Neural cell (in vitro differentiated cells): ENCODE measurements around the gene LGR5. TPM values are rescaled to one million over a fixed set of nuclear protein-coding genes. Genes with fewer than 3 reads are reported as not detected.

Experiments
- H2AFZ ChIP-seq: fragments of 200-600, 300-800 bp; sonication (generic), shearing (Covaris generic); 2 replicates; pipeline ENCODE4 v1.6.0; 2014; ENCODE audit warnings: low read depth, mild to moderate bottlenecking, antibody characterized with exemption, low read length, moderate library complexity
- H3F3A ChIP-seq: fragments of 200-600 bp; shearing (Covaris generic); 2 replicates; pipeline ENCODE4 v1.6.1; 2016; ENCODE audit warnings: mild to moderate bottlenecking, moderate library complexity, mixed read lengths, antibody characterized with exemption, low read length; ENCODE audit not compliant: insufficient read depth, poor library complexity, severe bottlenecking
- H3K27ac ChIP-seq: fragments of 200-600, 300-800 bp; sonication (generic), shearing (Covaris generic); 2 replicates; pipeline ENCODE4 v1.5.1; 2014; ENCODE audit warnings: mild to moderate bottlenecking, low read length, moderate library complexity
- H3K27me3 ChIP-seq: fragments of 300-800, 200-600 bp; sonication (generic), shearing (Covaris generic); 2 replicates; pipeline ENCODE4 v1.6.0; 2014; ENCODE audit warnings: mild to moderate bottlenecking, low read depth, low read length, moderate library complexity; ENCODE audit not compliant: insufficient read depth
- H3K36me3 ChIP-seq: fragments of 300-800, 200-600 bp; sonication (generic), shearing (Covaris generic); 2 replicates; pipeline ENCODE4 v1.5.1; 2014; ENCODE audit warnings: mild to moderate bottlenecking, antibody characterized with exemption, low read length, moderate library complexity; ENCODE audit not compliant: insufficient read depth
- H3K4me2 ChIP-seq: fragments of 300-800, 200-600 bp; sonication (generic), shearing (Covaris generic); 2 replicates; pipeline ENCODE4 v1.6.0; 2014; ENCODE audit warnings: mild to moderate bottlenecking, low read length
- H3K4me3 ChIP-seq: fragments of 300-800, 200-600 bp; sonication (generic), shearing (Covaris generic); 2 replicates; pipeline ENCODE4 v1.5.1; 2014; ENCODE audit warnings: mild to moderate bottlenecking, low read length, moderate library complexity
- H3K79me2 ChIP-seq: fragments of 200-600 bp; shearing (Covaris generic); replicated peaks from 2 replicates; pipeline ENCODE4 v1.6.0; 2014; ENCODE audit warnings: mild to moderate bottlenecking, low read length, moderate library complexity; ENCODE audit not compliant: insufficient read depth
- H3K9ac ChIP-seq: fragments of 300-800, 200-600 bp; sonication (generic), shearing (Covaris generic); 2 replicates; pipeline ENCODE4 v1.6.1; 2016; ENCODE audit warnings: mild to moderate bottlenecking, low read length, mixed read lengths
- H3K9me2 ChIP-seq: fragments of 200-600 bp; shearing (Covaris generic); 2 replicates; pipeline ENCODE4 v1.6.1; 2016; ENCODE audit warnings: mild to moderate bottlenecking, low read length, mixed read lengths; ENCODE audit not compliant: insufficient read depth
- H3K9me3 ChIP-seq: fragments of 200-600, 300-800 bp; sonication (generic), shearing (Covaris generic); 2 replicates; pipeline ENCODE4 v1.6.1; 2016; ENCODE audit warnings: mild to moderate bottlenecking, mixed run types, low read length, moderate library complexity, mixed read lengths
- H4K20me1 ChIP-seq: fragments of 200-600 bp; shearing (Covaris generic); 2 replicates; pipeline ENCODE4 v1.6.1; 2016; ENCODE audit warnings: mild to moderate bottlenecking, mixed run types; ENCODE audit not compliant: insufficient read depth
- EP300 ChIP-seq: fragments of 450-650 bp; conservative IDR thresholded peaks from 2 replicates; pipeline ENCODE4 v1.6.1; 2014; ENCODE audit warnings: antibody characterized with exemption, mild to moderate bottlenecking, moderate library complexity; ENCODE audit not compliant: poor library complexity, severe bottlenecking
- EZH2 ChIP-seq: fragments of 200-600, 300-800 bp; shearing (Covaris generic), sonication (generic); IDR thresholded peaks from 2 replicates; pipeline ENCODE4 v1.6.1; 2014; ENCODE audit warnings: antibody characterized with exemption, low read length, borderline replicate concordance, mild to moderate bottlenecking; ENCODE audit not compliant: insufficient read depth, poor library complexity, severe bottlenecking
- MXI1 ChIP-seq: fragments of 450-650 bp; conservative IDR thresholded peaks from 2 replicates; pipeline ENCODE4 v1.6.1; 2014; ENCODE audit warnings: antibody characterized with exemption, mild to moderate bottlenecking; ENCODE audit not compliant: poor library complexity, severe bottlenecking
- POLR2AphosphoS5 ChIP-seq: IDR thresholded peaks from 2 replicates; pipeline ENCODE4 v1.6.1; 2012
- RAD21 ChIP-seq: fragments of 450-650 bp; conservative IDR thresholded peaks from 2 replicates; pipeline ENCODE4 v1.6.1; 2014; ENCODE audit warnings: antibody characterized with exemption, mild to moderate bottlenecking, moderate library complexity
- SMC3 ChIP-seq: fragments of 450-650 bp; conservative IDR thresholded peaks from 2 replicates; pipeline ENCODE4 v1.6.1; 2014; ENCODE audit warnings: antibody characterized with exemption, mild to moderate bottlenecking, moderate library complexity; ENCODE audit not compliant: poor library complexity
- TAF1 ChIP-seq: IDR thresholded peaks from 2 replicates; pipeline ENCODE4 v1.6.1; 2012; ENCODE audit warnings: low read depth
- polyA plus RNA-seq: library from polyadenylated mRNA; depleted of rRNA; stranded (reverse); fragments of >200 nt; gene quantifications from 2 replicates; pipeline ENCODE4 v1.2.3, GENCODE V29; 2014
- TF ChIP-seq, protein P1 (sequence below): fragments of 450-650 bp; IDR thresholded peaks from 2 replicates; pipeline ENCODE4 v1.5.1; 2014; ENCODE audit warnings: antibody characterized with exemption, mild to moderate bottlenecking, moderate library complexity; ENCODE audit not compliant: poor library complexity, severe bottlenecking
- TF ChIP-seq, protein P2 (sequence below): IDR thresholded peaks from 2 replicates; pipeline ENCODE4 v1.6.1; 2012; ENCODE audit warnings: borderline replicate concordance

LGR5 gene
- polyA plus RNA-seq, 1 donor from 2014 or later, result 0.16 TPM

DNA sequence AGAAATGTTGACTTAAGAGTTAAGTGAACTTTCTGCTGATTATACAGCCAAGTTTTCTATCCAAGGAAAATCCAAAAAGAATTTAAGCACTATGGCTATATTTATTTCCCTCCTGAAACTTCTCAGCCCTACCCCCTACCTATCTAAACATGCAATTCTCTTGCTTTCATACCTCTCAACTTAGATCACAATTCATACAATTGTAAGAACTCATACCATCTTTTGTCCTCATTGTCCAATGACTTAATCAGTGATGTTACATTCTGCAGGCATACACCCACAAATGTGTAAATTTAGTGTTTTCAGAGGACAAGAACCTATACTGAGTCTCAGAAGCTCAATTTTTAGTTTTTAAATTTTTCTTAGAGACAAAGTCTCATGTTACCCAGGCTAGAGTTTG is 161.9 kb downstream of the LGR5 start:
- H3K4me3 ChIP-seq, result no peak overlapping the region
- H3K27ac ChIP-seq, result no peak overlapping the region
- no peaks in the 10 kb centered on the region for H3K9me2 ChIP-seq
- no peak overlapping the region for H2AFZ ChIP-seq
- no peak for TF ChIP-seq SMC3
- TF ChIP-seq EP300, result no peak
- TF ChIP-seq TAF1, result no peak
- TF ChIP-seq, protein P1, sequence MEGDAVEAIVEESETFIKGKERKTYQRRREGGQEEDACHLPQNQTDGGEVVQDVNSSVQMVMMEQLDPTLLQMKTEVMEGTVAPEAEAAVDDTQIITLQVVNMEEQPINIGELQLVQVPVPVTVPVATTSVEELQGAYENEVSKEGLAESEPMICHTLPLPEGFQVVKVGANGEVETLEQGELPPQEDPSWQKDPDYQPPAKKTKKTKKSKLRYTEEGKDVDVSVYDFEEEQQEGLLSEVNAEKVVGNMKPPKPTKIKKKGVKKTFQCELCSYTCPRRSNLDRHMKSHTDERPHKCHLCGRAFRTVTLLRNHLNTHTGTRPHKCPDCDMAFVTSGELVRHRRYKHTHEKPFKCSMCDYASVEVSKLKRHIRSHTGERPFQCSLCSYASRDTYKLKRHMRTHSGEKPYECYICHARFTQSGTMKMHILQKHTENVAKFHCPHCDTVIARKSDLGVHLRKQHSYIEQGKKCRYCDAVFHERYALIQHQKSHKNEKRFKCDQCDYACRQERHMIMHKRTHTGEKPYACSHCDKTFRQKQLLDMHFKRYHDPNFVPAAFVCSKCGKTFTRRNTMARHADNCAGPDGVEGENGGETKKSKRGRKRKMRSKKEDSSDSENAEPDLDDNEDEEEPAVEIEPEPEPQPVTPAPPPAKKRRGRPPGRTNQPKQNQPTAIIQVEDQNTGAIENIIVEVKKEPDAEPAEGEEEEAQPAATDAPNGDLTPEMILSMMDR, result no peak
- TF ChIP-seq, protein P2, sequence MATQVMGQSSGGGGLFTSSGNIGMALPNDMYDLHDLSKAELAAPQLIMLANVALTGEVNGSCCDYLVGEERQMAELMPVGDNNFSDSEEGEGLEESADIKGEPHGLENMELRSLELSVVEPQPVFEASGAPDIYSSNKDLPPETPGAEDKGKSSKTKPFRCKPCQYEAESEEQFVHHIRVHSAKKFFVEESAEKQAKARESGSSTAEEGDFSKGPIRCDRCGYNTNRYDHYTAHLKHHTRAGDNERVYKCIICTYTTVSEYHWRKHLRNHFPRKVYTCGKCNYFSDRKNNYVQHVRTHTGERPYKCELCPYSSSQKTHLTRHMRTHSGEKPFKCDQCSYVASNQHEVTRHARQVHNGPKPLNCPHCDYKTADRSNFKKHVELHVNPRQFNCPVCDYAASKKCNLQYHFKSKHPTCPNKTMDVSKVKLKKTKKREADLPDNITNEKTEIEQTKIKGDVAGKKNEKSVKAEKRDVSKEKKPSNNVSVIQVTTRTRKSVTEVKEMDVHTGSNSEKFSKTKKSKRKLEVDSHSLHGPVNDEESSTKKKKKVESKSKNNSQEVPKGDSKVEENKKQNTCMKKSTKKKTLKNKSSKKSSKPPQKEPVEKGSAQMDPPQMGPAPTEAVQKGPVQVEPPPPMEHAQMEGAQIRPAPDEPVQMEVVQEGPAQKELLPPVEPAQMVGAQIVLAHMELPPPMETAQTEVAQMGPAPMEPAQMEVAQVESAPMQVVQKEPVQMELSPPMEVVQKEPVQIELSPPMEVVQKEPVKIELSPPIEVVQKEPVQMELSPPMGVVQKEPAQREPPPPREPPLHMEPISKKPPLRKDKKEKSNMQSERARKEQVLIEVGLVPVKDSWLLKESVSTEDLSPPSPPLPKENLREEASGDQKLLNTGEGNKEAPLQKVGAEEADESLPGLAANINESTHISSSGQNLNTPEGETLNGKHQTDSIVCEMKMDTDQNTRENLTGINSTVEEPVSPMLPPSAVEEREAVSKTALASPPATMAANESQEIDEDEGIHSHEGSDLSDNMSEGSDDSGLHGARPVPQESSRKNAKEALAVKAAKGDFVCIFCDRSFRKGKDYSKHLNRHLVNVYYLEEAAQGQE, result no peak
- no peaks in the 10 kb centered on the region for H3K36me3 ChIP-seq
- no peak overlapping the region for H3K4me2 ChIP-seq
- no peaks in the 10 kb centered on the region for H3K79me2 ChIP-seq
- H3F3A ChIP-seq, result no peaks in the 10 kb centered on the region
- no peak overlapping the region for H3K9ac ChIP-seq
- no peaks in the 10 kb centered on the region for H4K20me1 ChIP-seq
- no peaks in the 10 kb centered on the region for H3K27me3 ChIP-seq
- no peaks in the 10 kb centered on the region for H3K9me3 ChIP-seq

DNA sequence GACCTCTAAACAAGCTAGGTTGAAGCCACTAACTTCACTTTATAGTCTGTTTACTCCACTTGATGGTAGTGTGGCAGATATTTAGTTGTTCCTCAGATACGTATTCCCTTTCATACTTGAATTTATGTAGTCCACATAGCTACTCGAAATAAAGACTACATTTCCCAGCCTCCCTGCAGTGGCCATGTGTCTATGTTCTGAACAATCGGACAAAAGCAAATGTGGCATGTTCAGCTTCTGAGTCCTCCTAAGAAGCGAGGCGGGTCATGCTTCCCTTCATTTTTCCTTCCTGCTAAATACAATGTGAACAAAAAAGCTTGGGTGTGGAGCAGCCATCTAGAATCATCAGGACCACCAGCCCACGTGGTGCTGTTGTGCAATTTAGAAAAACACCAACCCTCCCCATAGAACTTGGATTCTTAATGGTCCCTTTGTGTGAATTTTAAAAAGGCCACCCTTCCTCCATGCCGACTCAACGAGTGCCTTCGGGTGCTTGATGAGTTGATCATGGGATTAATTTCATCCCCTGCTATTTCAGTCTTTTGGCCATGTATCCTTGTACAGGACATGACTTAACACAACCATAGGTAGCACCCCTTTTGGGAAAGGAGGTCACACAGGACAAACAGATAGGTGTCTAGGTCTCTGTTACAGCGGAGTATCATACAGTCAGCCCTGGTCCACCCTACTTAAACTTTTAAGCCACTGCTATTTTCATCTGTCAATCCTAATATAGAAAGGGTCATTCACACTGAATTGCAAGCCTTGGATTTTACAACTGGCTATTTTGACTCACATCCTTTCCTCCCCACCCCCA is 163.4 kb downstream of the LGR5 start:
- no peak overlapping the region for H3K27ac ChIP-seq
- H3K9me2 ChIP-seq, result no peaks in the 10 kb centered on the region
- H3K9ac ChIP-seq, result no peak overlapping the region
- H3K79me2 ChIP-seq, result no peaks in the 10 kb centered on the region
- H3K27me3 ChIP-seq, result no peaks in the 10 kb centered on the region
- no peaks in the 10 kb centered on the region for H3K36me3 ChIP-seq
- H2AFZ ChIP-seq, result no peak overlapping the region
- no peak overlapping the region for H3K4me2 ChIP-seq
- H3F3A ChIP-seq, result no peaks in the 10 kb centered on the region
- TF ChIP-seq POLR2AphosphoS5, result no peak
- TF ChIP-seq, protein P1, result no peak
- TF ChIP-seq RAD21, result no peak
- no peak for TF ChIP-seq SMC3
- TF ChIP-seq, protein P2, result no peak
- TF ChIP-seq MXI1, result no peak
- no peak for TF ChIP-seq EP300
- TF ChIP-seq TAF1, result no peak
- TF ChIP-seq EZH2, result no peak
- H4K20me1 ChIP-seq, result no peaks in the 10 kb centered on the region
- H3K4me3 ChIP-seq, result no peak overlapping the region
- H3K9me3 ChIP-seq, result no peaks in the 10 kb centered on the region
